Natural killer cell treated with Interleukin-12 subunit alpha and Interleukin-12 subunit beta and Interleukin-15 and Interleukin-18, amount 100 ng/mL, for 72 hours (primary cell): ENCODE data around the gene C11orf24. TPM values are rescaled to one million over a fixed set of nuclear protein-coding genes. Genes with fewer than 3 reads are reported as not detected.

Experiments
- total RNA-seq, 2 donors: library from RNA; stranded (reverse); gene quantifications; one replicate each; pipeline ENCODE4 v1.2.3, GENCODE V29; 2022

The C11orf24 gene
- total RNA-seq, 2 donors from 2014 or later = 43.0 to 64.8 TPM

Other genes with a start within 250 kb of the C11orf24 start
- 100 to 1,000 TPM; 124 to 143 TPM for gene NDUFS8, start 241.3 kb downstream of the C11orf24 start, total RNA-seq
- gene TCIRG1, start 232.9 kb downstream of the C11orf24 start, total RNA-seq = 100 to 1,000 TPM; 354 to 380 TPM
- gene CHKA, start 150.6 kb downstream of the C11orf24 start, total RNA-seq = 10 to 100 TPM; 10.6 to 34.9 TPM
- gene KMT5B, start 58.7 kb downstream of the C11orf24 start, total RNA-seq = 10 to 100 TPM; 30.6 to 34.4 TPM
- gene LRP5, start 40.6 kb upstream of the C11orf24 start, total RNA-seq = 1 to 10 TPM in 1 of 2 donors, under 1 TPM in 1; 0.93 to 2.1 TPM
- gene PPP6R3, start 188.8 kb upstream of the C11orf24 start, total RNA-seq = 100 to 1,000 TPM; 188 to 189 TPM